Caki2 (cell line): ENCODE results near the gene LRRD1. TPM values are rescaled to one million over a fixed set of nuclear protein-coding genes. Genes with fewer than 3 reads are reported as not detected.
"Not testable (repeated sequence)": the region's sequence is repeated elsewhere in the genome, so short reads cannot be mapped to it uniquely, and the experiment has no call there.

ENCODE experiments used
- DNase-seq: peaks from one replicate; pipeline ENCODE4 v3.0.0-alpha.2; 2015; ENCODE audit warnings: low read depth
- in situ Hi-C: cut with HindIII; loops from 2 replicates; pipeline ENCODE4 v1.10.0; 2016; ENCODE audit warnings: low sequenced_read_pairs, low pct_unique_long_range_greater_than_20kb, mixed read lengths
- total RNA-seq: library from RNA; depleted of rRNA; stranded (reverse); fragments of >200 nt; shearing (Covaris generic); gene quantifications from 2 replicates; pipeline ENCODE4 v1.2.3, GENCODE V29; 2014; ENCODE audit warnings: low replicate concordance

The LRRD1 gene
- total RNA-seq, 1 experiment from 2014 or later, result not detected

DNA sequence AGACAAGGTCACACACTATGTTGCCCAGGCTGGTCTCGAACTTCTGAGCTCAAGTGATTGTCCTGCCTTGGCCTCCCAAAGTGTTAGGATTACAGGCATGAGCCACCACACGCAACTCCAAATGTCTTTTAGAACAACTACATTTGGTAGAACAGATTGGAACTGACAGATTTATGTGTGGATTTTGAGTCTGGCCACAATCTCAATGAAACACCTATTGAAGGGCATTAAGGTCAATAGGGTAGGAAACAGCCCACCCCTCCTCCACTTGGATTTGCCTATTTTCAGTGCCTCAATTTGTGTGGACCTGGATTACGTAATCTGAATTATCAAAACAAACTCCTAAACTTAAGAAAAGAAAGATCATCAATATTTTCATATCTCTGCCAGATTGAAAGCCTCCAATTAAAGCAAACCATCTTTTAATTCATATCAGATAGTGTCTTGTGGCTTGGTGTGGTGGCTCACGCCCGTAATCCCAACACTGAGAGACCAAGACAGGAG lies 29.2 kb downstream of the LRRD1 start:
- DNase-seq, result no peak
- in situ Hi-C loops, result no loop called here

DNA sequence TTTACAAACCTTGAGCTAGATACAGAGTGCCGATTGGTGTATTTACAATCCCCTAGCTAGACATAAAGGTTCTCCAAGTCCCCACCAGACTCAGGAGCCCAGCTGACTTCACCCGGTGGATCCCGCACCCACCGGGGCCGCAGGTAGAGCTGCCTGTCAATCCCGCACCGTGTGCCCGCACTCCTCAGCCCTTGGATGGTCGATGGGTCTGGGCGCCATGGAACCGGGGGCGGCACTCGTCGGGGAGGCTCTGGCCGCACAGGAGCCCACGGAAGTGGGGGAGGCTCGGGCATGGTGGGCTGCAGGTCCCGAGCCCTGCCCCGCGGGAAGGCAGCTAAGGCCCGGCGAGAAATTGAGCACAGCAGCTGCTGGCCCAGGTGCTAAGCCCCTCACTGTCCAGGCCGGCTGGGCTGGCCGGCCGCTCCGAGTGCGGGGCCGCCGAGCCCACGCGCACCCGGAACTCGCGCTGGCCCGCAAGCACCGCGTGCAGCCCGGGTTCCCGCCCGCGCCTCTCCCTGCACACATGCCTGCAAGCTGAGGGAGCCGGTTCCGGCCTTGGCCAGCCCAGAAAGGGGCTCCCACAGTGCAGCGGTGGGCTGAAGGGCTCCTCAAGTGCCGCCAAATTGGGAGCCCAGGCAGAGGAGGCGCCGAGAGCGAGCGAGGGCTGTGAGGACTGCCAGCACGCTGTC lies 35.6 kb downstream of the LRRD1 start:
- in situ Hi-C loops, result not testable (repeated sequence)

DNA sequence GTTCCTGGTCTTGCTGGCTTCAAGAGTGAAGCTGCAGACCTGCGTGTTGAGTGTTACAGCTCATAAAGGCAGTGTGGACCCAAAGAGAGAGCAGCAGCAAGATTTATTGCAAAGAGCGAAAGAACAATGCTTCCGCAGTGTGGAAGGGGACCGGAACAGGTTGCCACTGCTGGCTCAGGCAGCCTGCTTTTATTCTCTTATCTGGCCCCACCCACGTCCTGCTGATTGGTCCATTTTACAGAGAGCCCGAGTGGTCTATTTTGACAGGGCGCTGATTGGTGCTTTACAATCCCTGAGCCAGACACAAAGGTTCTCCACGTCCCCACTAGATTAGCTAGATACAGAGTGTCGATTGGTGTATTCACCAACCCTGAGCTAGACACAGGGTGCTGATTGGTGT lies 36.2 kb downstream of the LRRD1 start:
- DNase-seq, in situ Hi-C loops: not testable (repeated sequence)

More for the DNA sequence above, 35.6 kb downstream of the LRRD1 start:
- not testable (repeated sequence) for DNase-seq

DNA sequence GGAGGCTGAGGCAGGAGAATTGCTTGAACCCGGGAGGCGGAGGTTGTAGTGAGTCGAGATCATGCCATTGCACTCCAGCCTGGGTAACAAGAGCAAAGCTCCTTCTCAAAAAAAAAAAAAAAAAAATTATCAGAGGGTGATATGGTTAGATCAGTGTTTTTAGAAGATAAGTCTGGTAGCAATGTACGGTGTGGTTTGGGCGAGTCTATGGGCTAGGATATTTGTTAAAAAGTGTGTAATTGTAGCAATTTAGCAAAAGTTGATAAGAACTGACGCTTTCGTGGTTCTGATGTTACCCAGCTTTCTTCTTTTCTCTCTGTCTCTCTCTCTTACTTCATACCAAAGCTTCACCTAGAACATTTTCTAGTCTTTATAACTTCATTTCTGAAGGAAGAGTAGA lies 37.8 kb downstream of the LRRD1 start:
- in situ Hi-C loops, result no loop called here
- DNase-seq, result no peak

DNA sequence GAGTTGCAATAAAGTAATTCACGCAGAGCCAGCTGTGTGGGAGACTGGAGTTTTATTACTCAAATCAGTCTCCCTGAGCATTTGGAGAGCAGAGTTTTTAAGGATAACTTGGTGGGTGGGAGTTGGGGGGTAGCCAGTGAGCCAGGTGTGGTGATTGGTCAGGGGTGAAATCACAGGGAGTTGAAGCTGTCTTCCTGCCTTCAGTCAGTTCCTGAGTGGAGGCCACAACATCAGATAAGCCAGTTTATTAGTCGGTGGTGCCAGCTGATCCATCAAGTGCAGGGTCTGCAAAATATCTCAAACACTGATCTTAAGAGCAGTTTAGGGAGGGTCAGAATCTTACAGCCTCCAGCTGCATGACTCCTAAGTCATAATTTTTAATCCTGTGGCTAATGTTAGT lies 41.4 kb downstream of the LRRD1 start:
- in situ Hi-C loops, result no loop called here

DNA sequence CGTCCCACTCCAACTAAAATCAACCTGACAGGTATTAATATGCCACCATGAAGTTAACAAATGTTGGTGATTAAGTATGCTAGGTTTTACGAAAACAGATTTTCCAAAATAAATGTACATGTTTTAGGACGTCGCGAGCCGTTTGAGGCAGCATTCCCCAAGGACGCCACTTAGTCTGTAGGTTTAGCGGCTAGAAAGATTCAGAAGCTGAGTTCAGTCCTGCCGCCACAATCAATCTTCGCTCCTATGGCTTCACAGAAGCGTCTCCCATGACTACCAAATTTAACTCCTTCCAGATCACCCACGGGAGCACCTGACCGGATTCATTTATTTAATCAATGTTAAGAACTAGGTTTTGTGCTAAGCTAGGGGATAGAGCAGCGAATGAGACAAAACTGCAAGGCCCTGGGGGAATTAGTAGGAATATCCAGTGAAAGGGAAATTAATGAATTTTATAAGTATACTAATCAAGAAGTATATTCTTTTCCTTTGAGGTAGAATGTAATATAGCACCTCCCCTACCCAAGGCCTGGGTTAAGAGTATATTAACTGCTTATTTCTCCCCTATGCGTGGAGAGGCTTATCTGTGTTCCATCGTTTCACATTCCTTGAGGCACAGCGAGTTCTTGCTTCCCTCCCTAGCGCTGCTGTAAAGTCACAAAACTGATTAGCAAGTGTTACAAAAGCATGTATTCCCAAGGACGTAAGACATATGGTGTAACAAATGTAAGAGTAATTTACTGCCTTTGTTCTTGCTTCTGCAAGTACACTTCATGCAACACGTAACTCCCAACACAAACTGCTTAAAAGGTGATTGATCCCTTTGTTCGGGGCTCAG lies 43.7 kb downstream of the LRRD1 start:
- in situ Hi-C loops, result no loop called here
- DNase-seq, result peak; percentile 4

More for the DNA sequence above, 41.4 kb downstream of the LRRD1 start:
- no peak for DNase-seq

DNA sequence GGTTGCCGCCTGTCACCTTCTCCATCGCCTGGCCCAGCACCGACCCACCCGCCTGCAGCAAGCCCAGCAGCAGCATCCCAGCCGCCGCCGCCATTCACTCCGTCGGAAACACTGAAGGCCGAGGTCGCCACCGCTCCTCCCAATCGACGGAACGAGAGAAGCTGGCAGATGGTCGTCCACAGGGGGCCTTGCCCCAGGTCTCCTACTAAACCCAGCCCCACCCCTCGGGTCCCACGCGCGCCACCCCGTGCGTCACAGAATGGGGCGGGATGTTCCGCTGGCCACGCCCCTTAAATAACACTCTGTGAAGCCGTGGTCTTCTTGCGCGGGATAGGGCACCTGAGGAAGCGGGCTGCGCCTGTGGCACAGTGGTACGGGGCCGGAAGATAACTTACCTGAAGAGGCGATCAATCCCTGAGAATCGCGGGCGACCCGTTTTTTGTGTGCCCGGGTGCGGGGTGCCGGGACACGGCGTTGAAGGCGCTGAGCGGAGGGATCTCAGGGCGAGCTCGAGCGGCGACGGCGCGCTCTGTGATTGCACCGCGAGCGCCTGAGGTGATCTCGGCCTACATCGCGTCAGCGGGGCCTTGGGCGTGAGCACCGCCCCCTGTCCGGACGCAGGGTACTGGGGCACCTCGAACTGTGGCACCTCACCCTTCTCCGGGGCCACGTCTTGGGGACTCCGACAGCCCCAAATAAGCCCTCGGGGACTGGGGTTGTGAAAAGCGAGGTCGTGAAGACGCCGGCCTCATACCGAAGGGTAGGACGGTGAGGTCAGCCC lies 44.5 kb downstream of the LRRD1 start, which contains the start of gene CYP51A1:
TSS of gene CYP51A1 (minus strand) at position 207 of the 781 bp plus-strand sequence. CDS start at position 94, 113 bp downstream.
- peak; percentile 92 for DNase-seq
- in situ Hi-C loops, result no loop called here

DNA sequence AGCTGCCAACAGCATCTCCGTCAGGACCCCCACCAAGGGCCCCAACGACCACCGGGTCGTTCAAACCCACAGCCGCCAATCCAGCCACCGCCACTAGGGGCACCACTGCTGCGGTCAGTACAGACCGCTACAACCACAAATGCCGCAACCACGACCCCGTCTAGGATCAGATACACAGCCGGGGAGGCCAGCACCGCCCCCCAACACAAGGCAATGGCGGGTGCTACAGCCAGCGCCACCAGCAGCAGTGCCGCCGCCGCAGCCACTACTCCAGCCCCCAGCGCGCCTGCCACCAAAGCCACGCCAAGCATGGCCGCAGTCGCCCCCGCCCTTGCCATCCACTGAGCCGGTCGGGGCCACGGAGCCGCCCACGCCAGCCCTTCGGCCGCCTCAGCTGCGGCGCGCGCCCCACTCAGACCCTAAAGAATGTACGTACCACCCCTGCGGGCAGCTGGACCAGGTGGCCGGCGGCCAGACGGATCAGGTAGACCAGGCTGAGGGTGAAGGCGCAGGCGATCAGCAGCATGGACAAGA lies 45.1 kb downstream of the LRRD1 start:
- in situ Hi-C loops, result no loop called here
- peak; percentile 78 for DNase-seq

DNA sequence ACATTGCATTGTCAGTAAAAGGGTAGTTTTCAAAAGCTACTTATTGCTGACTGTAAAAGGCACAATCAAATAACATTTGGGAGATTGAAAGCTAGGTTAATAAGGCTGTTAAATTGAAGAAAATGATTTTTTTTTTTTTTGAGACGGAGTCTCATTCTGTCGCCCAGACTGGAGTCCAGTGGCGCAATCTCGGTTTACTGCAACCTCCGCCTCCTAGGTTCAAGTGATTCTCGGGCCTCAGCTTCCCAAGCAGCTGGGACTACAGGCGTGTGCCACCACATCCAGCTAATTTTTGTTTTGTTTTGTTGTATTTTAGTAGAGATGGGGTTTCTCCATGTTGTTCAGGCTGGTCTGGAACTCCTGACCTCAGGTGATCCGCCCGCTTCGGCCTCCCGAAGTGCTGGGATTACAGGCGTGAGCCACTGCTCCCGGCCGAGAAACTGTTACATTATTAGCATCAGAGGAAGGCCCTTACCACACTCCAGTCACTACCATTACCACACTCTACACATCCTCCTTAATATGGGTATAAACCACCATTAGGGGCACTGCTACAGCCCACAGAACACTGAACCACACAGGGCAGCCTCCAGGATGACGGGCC lies 45.7 kb downstream of the LRRD1 start:
- no peak for DNase-seq
- in situ Hi-C loops, result no loop called here

DNA sequence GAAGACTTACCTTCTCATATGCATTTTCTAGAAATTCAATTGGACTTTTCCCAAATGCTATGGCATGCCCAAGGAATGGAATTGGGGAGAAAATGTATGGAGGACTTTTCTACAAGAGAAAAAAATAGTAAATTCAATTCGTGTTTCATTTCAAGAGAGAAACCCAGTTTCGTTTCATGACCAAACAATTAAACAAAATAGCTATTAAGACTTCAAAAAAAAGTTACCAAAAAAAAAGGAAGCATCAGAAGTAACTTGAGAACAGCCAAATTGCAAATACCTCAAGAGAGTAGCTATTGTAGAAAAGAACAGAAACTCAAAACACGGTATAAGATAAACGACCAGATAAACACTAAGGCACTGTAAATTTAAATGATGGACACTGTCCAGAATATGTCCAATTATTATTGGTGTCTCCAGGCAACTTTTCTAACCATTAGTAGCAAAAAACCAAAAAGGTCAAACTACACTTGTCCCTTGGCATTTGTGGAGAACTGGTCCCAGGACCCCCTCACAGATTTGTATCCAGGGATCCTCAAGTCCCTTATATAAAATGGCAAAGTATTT lies 47.1 kb downstream of the LRRD1 start:
- DNase-seq, result no peak
- in situ Hi-C loops, result no loop called here

DNA sequence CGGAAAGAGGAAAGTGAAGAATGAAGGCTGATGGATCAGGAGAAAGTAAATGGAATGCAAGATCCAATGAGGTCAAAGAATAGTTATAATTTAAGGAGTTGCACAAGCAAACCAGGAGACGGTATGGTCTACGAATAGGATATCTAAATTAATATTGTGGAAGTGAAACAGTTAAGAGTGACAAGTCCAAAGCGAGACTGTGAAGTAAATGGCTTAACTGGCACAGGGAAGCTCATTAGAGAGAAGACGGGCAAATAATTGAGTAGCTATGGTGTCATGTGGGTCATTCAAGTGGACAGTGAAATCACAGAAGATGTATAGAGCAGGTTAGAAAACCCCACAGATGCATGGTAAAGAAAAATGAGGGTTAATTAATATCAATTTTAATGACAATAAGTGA lies 47.8 kb downstream of the LRRD1 start:
- in situ Hi-C loops, result no loop called here
- DNase-seq, result no peak

DNA sequence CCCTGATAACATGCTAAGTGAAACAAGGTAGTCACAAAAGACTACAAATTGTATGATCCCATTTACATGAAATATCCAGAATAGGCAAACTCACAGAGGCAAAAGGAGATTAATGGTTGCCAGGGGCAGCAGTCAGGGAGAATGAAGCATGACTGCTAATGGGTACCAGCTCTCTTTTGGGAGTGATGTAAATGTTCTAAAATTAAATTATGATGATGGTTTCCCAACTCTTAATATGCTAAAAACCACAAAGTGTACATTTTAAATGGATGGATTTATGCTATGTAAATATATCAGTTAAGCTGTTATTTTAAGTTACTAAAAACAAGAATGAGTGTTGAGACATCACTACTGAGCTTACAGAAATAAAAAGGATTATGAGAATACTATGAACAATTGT lies 57.3 kb downstream of the LRRD1 start:
- in situ Hi-C loops, result no loop called here
- DNase-seq, result no peak

DNA sequence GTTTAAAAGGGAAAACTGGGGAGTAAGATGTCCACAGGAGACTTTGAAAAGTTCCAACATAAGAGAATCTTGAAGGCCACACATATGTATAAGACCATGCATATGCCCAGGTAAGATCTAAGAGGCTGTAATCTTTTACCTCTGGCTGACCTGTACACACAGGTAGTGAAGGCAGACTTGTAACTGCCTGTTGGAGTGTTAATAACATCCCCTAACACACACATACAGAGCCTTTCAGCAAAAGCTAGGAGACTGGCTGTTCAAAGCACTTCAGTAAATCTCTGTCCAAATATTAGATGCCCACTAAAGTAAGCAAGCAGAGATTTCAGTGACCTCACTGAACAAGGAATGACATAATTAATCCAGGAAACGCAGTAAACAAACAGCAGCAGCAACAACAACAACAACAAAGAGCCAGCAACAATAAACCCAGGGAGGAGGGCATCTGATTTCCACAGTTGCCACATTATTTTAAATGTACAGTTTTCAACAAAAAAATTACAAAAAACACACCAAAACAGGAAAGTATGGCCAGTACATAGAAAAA lies 59.7 kb downstream of the LRRD1 start:
- DNase-seq, result no peak
- in situ Hi-C loops, result no loop called here

DNA sequence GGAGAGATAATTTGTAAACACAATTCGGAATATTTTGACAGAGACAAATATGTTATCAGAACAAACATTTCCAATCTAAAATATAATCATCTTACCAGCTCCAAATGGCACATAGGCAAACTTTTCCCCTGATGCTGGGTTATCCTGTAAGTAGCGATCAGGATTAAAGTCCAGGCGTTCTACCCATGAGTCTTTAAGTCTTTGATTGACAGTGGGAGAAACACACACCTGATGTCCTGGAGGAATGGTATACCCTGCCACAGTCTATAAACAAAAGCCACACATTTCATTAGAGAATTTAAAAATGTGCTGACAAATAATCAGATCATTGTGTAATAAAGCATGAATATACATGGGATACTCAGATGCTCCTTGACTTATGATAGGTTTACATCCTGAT lies 62.0 kb downstream of the LRRD1 start:
- no peak for DNase-seq
- in situ Hi-C loops, result no loop called here

DNA sequence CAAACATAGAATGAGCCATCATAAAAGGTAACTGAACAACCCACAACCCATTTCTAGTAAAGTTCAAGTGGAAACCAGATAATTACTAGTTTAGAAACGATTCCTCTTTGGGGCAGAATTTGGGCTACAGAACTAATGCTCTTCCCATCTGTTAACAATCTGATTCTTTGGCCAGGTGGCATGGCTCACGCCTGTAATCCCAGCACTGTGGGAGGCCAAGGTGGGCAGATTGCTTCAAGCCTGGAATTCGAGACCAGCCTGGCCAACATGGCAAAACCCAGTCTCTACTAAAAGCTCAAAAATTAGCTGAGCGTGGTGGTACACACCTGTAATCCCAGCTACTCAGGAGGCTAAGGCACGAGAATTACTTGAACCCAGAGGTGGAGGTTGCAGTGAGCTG lies 63.1 kb downstream of the LRRD1 start:
- no peak for DNase-seq
- in situ Hi-C loops, result no loop called here

DNA sequence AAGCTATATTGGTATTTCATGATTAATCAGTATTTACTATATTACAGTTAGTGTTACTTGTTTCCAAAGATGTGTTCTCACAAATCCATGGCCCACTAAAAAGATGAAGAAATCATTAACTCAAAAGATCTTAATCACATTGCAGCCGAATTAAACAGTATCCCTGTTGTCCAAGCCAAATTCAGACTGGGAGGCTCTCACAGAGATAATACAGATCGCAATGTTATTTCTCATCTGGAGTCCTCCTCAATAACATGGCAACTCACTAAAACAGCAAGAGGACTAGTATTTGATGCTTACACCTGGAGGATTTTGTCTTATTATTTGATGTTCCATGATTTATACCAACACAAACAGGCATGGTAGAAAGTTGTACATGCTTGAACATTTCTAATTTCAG lies 68.1 kb downstream of the LRRD1 start:
- DNase-seq, result no peak
- in situ Hi-C loops, result no loop called here

DNA sequence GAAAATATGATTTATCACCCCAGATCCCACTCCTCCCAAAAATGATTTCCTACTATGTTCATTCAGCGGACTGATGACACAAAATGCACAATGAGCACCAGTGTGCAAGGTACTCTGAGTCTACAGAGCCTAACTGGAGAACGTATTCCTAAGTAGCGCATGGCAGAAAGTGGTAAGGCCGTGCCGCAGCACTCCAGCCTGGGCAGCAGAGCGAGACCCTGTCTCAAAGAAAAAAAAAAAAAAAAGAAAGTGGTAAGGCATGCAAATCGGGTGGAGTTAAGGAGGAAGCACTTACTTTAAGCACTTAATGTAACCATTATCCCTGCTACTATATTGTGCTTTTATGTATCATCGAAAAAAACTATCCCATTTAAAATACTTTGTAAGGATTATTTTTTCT lies 70.1 kb downstream of the LRRD1 start:
- in situ Hi-C loops, result no loop called here
- no peak for DNase-seq
